HG03378 (cell line): Measurements from ENCODE around the gene PDE5A.
"Not testable (repeated sequence)": the region's sequence is repeated elsewhere in the genome, so short reads cannot be mapped to it uniquely, and the experiment has no call there.

Experiments used
- ATAC-seq: cut with Tn5 transposase; IDR thresholded peaks from one replicate; pipeline ENCODE4 v1.9.1; 2021; ENCODE audit warnings: mild to moderate bottlenecking, moderate library complexity; ENCODE audit not compliant: unreplicated experiment

PDE5A gene

GRCh38 chr4:119646347-119647071, 17.9 kb upstream of the PDE5A start:
- no peak for ATAC-seq

GRCh38 chr4:119643306-119644042, 14.9 kb upstream of the PDE5A start:
- no peak for ATAC-seq

- ATAC-seq: no peak
Observed at GRCh38 chr4:119641765-119642164, 13.2 kb upstream of the PDE5A start.

GRCh38 chr4:119638359-119638758, 9.8 kb upstream of the PDE5A start:
- no peak for ATAC-seq

GRCh38 chr4:119636851-119637250, 8.2 kb upstream of the PDE5A start:
- ATAC-seq: not testable (repeated sequence)

- no peak for ATAC-seq
Observed at GRCh38 chr4:119632216-119632615, 3.6 kb upstream of the PDE5A start.

GRCh38 chr4:119629142-119629471, 503 bp upstream of the PDE5A start:
- peak; percentile 33 for ATAC-seq

- peak; percentile 38 for ATAC-seq
Observed at GRCh38 chr4:119627267-119628255, 1.0 kb downstream of the PDE5A start.

GRCh38 chr4:119626943-119627266, 1.7 kb downstream of the PDE5A start:
- ATAC-seq: no peak

GRCh38 chr4:119626420-119626819, 2.2 kb downstream of the PDE5A start:
- no peak for ATAC-seq

- no peak for ATAC-seq
Observed at GRCh38 chr4:119625761-119626160, 2.8 kb downstream of the PDE5A start.

GRCh38 chr4:119624356-119624755, 4.2 kb downstream of the PDE5A start:
- ATAC-seq: no peak

GRCh38 chr4:119623025-119623424, 5.6 kb downstream of the PDE5A start:
- no peak for ATAC-seq

GRCh38 chr4:119615068-119615719, 13.4 kb downstream of the PDE5A start:
- ATAC-seq: no peak

GRCh38 chr4:119604266-119604665, 24.3 kb downstream of the PDE5A start:
- ATAC-seq: no peak

GRCh38 chr4:119602366-119602765, 26.2 kb downstream of the PDE5A start:
- no peak for ATAC-seq

GRCh38 chr4:119598521-119598920, 30.1 kb downstream of the PDE5A start:
- ATAC-seq: no peak

- no peak for ATAC-seq
Observed at GRCh38 chr4:119597377-119597776, 31.2 kb downstream of the PDE5A start.

- no peak for ATAC-seq
Observed at GRCh38 chr4:119593698-119594097, 34.9 kb downstream of the PDE5A start.

GRCh38 chr4:119592830-119593229, 35.8 kb downstream of the PDE5A start:
- ATAC-seq: no peak

- ATAC-seq: no peak
Observed at GRCh38 chr4:119589165-119589564, 39.4 kb downstream of the PDE5A start.
